GM12801 (cell line): ENCODE results near the gene EYA2.

Experiments used
- CTCF ChIP-seq: IDR thresholded peaks from one replicate; pipeline ENCODE4 v1.5.1; 2011; ENCODE audit warnings: control low read depth; ENCODE audit not compliant: insufficient read length; ENCODE audit errors: extremely low read depth

Gene EYA2

GRCh38 chr20:47050996-47051395 lies 156.4 kb downstream of the EYA2 start:
- TF ChIP-seq CTCF, result no peak

GRCh38 chr20:47051936-47052526 lies 157.4 kb downstream of the EYA2 start:
- no peak for TF ChIP-seq CTCF

- no peak for TF ChIP-seq CTCF
Observed at GRCh38 chr20:47054506-47054905, 159.9 kb downstream of the EYA2 start.

- no peak for TF ChIP-seq CTCF
Observed at GRCh38 chr20:47054945-47055344, 160.3 kb downstream of the EYA2 start.

- no peak for TF ChIP-seq CTCF
Observed at GRCh38 chr20:47055699-47056369, 161.2 kb downstream of the EYA2 start.

GRCh38 chr20:47057661-47058060 lies 163.0 kb downstream of the EYA2 start:
- TF ChIP-seq CTCF, result no peak

- TF ChIP-seq CTCF, result no peak
Observed at GRCh38 chr20:47058236-47058635, 163.6 kb downstream of the EYA2 start.
